ENCODE data around the gene SLC19A1.

Gene SLC19A1

DNA sequence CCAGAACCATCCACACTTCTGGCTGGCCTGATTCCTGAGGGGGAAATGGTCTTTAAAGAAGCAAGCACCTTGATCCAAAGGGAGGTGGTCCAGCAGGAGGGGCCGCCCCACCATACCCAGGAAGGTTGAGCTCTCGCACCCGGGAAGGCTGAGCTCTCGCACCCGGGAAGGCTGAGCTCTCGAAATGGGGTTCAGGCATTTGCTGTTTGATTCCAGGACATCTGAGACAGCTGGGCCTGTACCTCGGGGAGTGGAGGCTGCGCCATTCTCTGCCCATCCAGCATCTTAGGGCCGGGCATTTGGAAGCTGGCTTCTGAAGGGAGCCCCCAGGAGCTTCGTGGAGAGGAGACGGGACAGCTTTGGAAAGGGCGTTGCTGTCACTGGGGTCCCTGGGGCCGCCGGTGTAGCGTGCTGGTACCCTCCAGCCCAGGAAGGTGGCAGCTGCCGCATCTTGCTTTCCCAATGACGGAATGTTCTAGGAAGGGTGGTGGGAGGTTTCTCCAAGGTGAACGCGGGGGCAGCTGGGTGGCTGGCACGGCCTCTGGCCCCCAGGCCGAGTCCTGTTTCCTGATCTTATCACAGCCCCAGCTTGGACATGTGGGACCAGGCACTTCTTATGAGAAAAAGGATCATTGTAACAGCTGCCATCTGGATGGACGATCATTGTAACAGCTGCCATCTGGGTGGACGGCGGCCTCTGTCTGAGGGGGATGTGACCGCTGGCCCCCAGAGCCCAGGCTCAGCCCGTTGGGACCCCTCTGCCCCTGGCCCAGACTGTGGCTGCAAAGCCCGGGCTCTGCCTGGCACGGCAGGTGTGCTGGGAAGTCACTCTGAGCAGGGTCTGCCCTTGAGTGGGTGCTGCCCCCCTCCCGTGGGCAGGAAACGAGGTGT, 75.7 kb downstream of the SLC19A1 start:
- H3K79me2 ChIP-seq (ENCODE audit: low read length) = no peaks in the 10 kb centered on the region

DNA sequence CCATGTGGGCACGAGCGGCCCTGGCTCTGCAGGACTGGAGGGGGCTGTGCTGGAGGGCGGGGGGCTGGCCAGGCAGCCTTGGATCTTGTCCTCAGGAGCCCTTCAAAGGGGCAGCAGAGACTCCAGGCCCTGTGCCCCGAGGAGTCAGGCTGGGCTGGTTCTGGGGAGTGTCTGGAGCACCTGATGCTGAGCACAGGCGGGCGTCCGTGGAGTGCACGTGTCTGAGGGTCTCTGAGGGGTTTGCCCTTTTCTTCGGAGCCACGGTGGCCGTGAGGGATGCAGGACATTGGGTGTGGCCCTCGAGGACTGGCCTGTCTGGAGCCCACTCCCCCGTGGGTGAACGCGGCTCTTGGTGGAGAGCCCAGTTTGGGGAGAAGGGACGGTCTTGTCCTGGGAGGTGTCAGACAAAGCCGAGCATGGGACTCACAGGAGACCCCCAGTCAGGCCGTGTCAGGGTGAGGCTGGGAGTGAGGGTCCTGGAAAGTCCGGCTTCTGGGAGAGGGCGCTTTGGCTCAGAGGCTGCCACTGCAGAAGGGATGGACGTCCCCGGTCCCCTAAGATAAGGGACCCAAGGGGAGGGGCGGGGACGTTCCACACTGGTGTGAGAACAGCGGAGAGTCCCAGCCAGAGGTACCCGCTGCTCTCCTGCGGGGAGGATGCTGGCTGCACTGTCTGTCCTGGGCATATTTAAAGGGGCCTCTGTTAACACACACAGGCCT, 76.5 kb downstream of the SLC19A1 start:
- H3K4me2 ChIP-seq (ENCODE audit: low read depth, low read length) = no peak overlapping the region
- no peaks in the 10 kb centered on the region for H3K4me1 ChIP-seq (ENCODE audit: low read length)
- H2AFZ ChIP-seq (ENCODE audit: low read length) = no peak overlapping the region
- H3K4me3 ChIP-seq (ENCODE audit: low read length) = no peak overlapping the region
- no peaks in the 10 kb centered on the region for H3K9me2 ChIP-seq (replicated peaks; ENCODE audit: insufficient read depth, low read length)
- no peaks in the 10 kb centered on the region for H3K79me2 ChIP-seq (ENCODE audit: low read length)
- no peak for TF ChIP-seq EZH2phosphoT487 (IDR thresholded peaks at IDR 0.05; ENCODE audit: low read length)
- H3K27me3 ChIP-seq (replicated peaks; ENCODE audit: insufficient read depth, low read length) = peaks cover 99% of the 10 kb centered on the region
- H3F3A ChIP-seq (ENCODE audit: insufficient read depth, low read length) = no peaks in the 10 kb centered on the region
- H4K20me1 ChIP-seq (ENCODE audit: insufficient read depth, low read length) = no peaks in the 10 kb centered on the region
- no peak overlapping the region for H3K27ac ChIP-seq (ENCODE audit: low read length)
- no peak overlapping the region for H3K9ac ChIP-seq (ENCODE audit: low read length)
- H3K36me3 ChIP-seq (replicated peaks; ENCODE audit: insufficient read depth, low read length) = no peaks in the 10 kb centered on the region
- no peaks in the 10 kb centered on the region for H3K9me3 ChIP-seq (replicated peaks; ENCODE audit: insufficient read depth, low read length)
- DNase-seq = no peak

More for the DNA sequence above, 75.7 kb downstream of the SLC19A1 start:
- no peak overlapping the region for H3K4me2 ChIP-seq (ENCODE audit: low read depth, low read length)
- no peaks in the 10 kb centered on the region for H3K9me2 ChIP-seq (replicated peaks; ENCODE audit: insufficient read depth, low read length)
- no peak overlapping the region for H2AFZ ChIP-seq (ENCODE audit: low read length)
- no peaks in the 10 kb centered on the region for H3K9me3 ChIP-seq (replicated peaks; ENCODE audit: insufficient read depth, low read length)
- no peak overlapping the region for H3K9ac ChIP-seq (ENCODE audit: low read length)
- H3K27ac ChIP-seq (ENCODE audit: low read length) = no peak overlapping the region
- no peaks in the 10 kb centered on the region for H3K36me3 ChIP-seq (replicated peaks; ENCODE audit: insufficient read depth, low read length)
- DNase-seq = no peak
- TF ChIP-seq EZH2 (optimal IDR thresholded peaks at IDR 0.05; ENCODE audit: low read depth, low read length) (no peak), EZH2phosphoT487 (IDR thresholded peaks at IDR 0.05; ENCODE audit: low read length) (no peak)
- TF ChIP-seq, protein P1, sequence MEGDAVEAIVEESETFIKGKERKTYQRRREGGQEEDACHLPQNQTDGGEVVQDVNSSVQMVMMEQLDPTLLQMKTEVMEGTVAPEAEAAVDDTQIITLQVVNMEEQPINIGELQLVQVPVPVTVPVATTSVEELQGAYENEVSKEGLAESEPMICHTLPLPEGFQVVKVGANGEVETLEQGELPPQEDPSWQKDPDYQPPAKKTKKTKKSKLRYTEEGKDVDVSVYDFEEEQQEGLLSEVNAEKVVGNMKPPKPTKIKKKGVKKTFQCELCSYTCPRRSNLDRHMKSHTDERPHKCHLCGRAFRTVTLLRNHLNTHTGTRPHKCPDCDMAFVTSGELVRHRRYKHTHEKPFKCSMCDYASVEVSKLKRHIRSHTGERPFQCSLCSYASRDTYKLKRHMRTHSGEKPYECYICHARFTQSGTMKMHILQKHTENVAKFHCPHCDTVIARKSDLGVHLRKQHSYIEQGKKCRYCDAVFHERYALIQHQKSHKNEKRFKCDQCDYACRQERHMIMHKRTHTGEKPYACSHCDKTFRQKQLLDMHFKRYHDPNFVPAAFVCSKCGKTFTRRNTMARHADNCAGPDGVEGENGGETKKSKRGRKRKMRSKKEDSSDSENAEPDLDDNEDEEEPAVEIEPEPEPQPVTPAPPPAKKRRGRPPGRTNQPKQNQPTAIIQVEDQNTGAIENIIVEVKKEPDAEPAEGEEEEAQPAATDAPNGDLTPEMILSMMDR (IDR thresholded peaks at IDR 0.05; ENCODE audit: low read length) = no peak
- H3K4me3 ChIP-seq (ENCODE audit: low read length) = no peak overlapping the region
- no peaks in the 10 kb centered on the region for H4K20me1 ChIP-seq (ENCODE audit: insufficient read depth, low read length)
- H3K27me3 ChIP-seq (replicated peaks; ENCODE audit: insufficient read depth, low read length) = peaks cover 99% of the 10 kb centered on the region
- H3F3A ChIP-seq (ENCODE audit: insufficient read depth, low read length) = no peaks in the 10 kb centered on the region
- H3K4me1 ChIP-seq (ENCODE audit: low read length) = no peaks in the 10 kb centered on the region

DNA sequence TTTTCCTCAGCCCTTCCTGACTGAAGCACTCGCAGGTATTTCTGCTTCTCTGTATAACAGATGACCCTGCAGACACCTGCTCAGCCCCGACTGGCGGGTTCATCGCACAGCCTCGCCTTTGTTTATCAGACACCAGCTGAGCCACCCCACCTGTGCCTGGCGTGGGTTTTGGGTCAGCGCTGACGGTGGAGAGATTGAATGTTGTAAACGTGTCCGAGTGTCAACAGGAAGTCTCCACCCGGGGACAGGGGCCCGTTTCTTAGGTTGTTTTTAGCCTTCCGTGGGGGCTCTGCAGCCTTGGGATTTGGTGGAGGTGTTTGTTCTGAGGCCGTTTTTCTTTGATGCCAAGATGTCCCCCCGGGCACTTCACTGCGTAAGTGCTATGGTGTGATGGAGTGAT, 77.1 kb downstream of the SLC19A1 start:
- peak; percentile 22 for DNase-seq
- Histone ChIP-seq H3F3A (ENCODE audit: insufficient read depth, low read length) (no peaks in the 10 kb centered on the region), H3K36me3 (replicated peaks; ENCODE audit: insufficient read depth, low read length) (no peaks in the 10 kb centered on the region), H3K79me2 (ENCODE audit: low read length) (no peaks in the 10 kb centered on the region), H3K27ac (ENCODE audit: low read length) (no peak overlapping the region), H3K4me2 (ENCODE audit: low read depth, low read length) (no peak overlapping the region), H3K9ac (ENCODE audit: low read length) (no peak overlapping the region), H3K9me3 (replicated peaks; ENCODE audit: insufficient read depth, low read length) (no peaks in the 10 kb centered on the region), H3K9me2 (replicated peaks; ENCODE audit: insufficient read depth, low read length) (no peaks in the 10 kb centered on the region), H3K4me3 (ENCODE audit: low read length) (no peak overlapping the region), H3K27me3 (replicated peaks; ENCODE audit: insufficient read depth, low read length) (peaks cover 100% of the 10 kb centered on the region), H3K4me1 (ENCODE audit: low read length) (no peaks in the 10 kb centered on the region), H4K20me1 (ENCODE audit: insufficient read depth, low read length) (no peaks in the 10 kb centered on the region), H2AFZ (ENCODE audit: low read length) (no peak overlapping the region)
- TF ChIP-seq, protein P1 (IDR thresholded peaks at IDR 0.05; ENCODE audit: low read length) = no peak
- TF ChIP-seq EZH2 (optimal IDR thresholded peaks at IDR 0.05; ENCODE audit: low read depth, low read length) (no peak), EZH2phosphoT487 (IDR thresholded peaks at IDR 0.05; ENCODE audit: low read length) (no peak)

Measured in MM.1S (cell line).